ENCODE measurements around the gene MEGF11.

MEGF11 gene

DNA sequence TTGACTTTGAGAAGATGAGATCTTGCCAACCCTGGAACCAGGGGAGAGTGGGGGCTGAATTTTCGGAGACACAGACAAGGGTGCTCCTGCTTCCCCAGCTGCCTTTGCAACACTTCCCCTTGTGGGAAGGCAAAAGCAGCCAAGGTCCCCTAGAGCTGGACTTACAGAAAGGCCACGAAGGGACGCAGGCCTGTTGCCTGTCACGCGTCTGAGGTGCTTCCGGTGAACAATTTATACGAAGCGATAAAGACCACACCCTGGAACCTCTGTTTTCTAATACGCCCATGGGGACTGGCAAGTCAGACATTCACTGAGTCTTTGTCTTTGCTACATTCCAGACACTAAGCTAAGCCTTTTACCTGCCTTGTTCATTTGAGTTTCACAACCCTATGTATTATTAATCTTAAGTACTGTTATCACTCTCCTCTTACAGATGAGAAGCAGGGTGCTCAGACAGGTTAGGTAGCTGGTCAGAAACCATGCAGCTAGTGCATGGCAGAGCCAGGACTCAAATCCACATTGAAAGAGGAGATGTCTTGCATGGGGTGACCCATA, 13.2 kb downstream of the MEGF11 start:
- Histone ChIP-seq H3K9me3 (ENCODE audit: low read depth, low read length) (no peaks in the 10 kb centered on the region), H3K36me3 (ENCODE audit: insufficient read depth, low read length) (no peaks in the 10 kb centered on the region), H3K4me3 (no peak overlapping the region), H3K27ac (no peak overlapping the region), H3K9ac (ENCODE audit: insufficient read length) (no peak overlapping the region)
- TF ChIP-seq FOXP2 (optimal IDR thresholded peaks at IDR 0.05; ENCODE audit: control extremely low read depth, extremely low read length, insufficient read depth) (no peak), POLR2AphosphoS5 (IDR thresholded peaks at IDR 0.05; ENCODE audit: borderline replicate concordance, low read depth, low read length) (no peak), EZH2 (IDR thresholded peaks at IDR 0.05) (no peak)
- no peak for DNase-seq (ENCODE audit: low read depth, low spot score)

DNA sequence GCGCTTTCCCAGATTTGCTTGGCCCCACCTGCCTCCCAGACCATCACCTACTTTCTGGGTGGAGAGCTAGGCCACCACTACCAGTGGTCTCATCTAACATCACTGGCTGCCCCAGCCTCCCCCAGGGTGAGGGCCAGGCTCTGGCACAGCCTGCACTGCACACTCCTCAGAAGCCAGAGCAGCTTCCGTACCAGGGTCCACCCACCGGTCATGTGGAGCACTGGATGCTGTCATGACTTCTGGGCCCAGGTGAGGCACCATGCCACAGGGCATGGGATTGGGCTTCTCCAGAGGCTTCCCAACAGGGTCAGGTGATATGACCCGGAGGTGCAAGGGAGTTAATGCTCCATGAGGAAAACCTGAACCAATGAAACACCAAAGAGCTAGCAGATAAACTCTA, 14.0 kb downstream of the MEGF11 start:
- H3K4me3 ChIP-seq: no peak overlapping the region
- DNase-seq (ENCODE audit: low read depth, low spot score): no peak
- H3K36me3 ChIP-seq (ENCODE audit: insufficient read depth, low read length): no peaks in the 10 kb centered on the region
- no peak for TF ChIP-seq POLR2AphosphoS5 (IDR thresholded peaks at IDR 0.05; ENCODE audit: borderline replicate concordance, low read depth, low read length)
- TF ChIP-seq FOXP2 (optimal IDR thresholded peaks at IDR 0.05; ENCODE audit: control extremely low read depth, extremely low read length, insufficient read depth): no peak
- TF ChIP-seq EZH2 (IDR thresholded peaks at IDR 0.05): no peak
- H3K9me3 ChIP-seq (ENCODE audit: low read depth, low read length): no peaks in the 10 kb centered on the region
- H3K9ac ChIP-seq (ENCODE audit: insufficient read length): no peak overlapping the region
- H3K27ac ChIP-seq: no peak overlapping the region

DNA sequence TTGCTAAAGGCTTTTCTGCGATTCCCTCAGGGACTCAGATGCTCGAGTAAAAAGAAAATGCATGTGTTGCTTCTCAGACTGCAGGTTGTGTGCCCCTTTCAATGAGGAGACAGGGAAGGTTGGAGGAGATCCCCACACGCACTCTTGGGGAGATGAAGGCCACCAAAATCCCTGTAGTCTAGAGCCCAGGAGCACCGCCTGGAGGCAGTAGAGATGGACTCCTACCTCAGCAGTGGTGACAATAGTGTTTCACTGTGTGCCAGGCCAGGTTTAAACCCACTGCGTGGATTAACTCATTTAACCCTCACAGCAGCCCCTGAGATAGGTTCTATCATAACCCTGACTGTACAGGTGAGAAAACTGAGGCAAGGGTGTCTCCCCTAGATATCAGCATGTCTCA, 15.2 kb downstream of the MEGF11 start:
- Histone ChIP-seq H3K9me3 (ENCODE audit: low read depth, low read length) (no peaks in the 10 kb centered on the region), H3K36me3 (ENCODE audit: insufficient read depth, low read length) (no peaks in the 10 kb centered on the region), H3K4me3 (no peak overlapping the region), H3K27ac (no peak overlapping the region), H3K9ac (ENCODE audit: insufficient read length) (no peak overlapping the region)
- DNase-seq (ENCODE audit: low read depth, low spot score): no peak
- TF ChIP-seq POLR2AphosphoS5 (IDR thresholded peaks at IDR 0.05; ENCODE audit: borderline replicate concordance, low read depth, low read length): no peak

DNA sequence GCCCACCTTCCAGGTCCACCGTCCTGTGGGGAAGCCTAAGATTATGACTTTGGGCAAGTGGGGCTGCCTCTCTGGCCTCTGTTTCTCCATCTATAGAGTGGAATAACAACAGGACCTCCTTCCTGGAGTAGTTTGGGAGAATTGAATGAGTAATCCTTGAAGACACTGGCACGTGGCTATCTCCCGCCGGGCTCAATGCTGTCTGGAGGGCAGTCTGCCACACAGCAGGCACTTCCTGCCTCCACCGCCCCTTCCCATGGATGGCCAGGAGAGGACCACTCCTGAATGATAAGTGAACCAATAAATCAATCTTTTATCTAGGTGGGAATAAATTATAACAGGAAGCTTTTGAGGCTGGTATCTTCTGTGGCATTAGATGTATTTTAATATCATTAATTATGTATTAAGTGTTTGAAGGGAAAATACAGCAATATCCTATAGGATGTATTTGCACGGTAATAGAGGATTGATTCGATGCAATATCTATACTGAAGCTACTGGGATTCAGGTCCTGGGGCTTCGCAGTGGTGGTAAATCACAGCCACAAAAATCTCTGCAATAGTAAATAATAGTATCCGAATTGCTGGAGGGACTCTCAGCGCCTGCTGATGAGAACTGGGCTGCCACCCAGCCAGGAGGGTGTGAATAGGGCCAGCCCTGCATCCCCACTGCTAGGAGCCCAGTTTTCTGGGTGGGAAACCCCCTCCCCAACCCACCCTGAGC, 15.9 kb downstream of the MEGF11 start:
- H3K4me3 ChIP-seq: no peak overlapping the region
- no peak overlapping the region for H3K27ac ChIP-seq
- TF ChIP-seq EZH2 (IDR thresholded peaks at IDR 0.05) (no peak), POLR2AphosphoS5 (IDR thresholded peaks at IDR 0.05; ENCODE audit: borderline replicate concordance, low read depth, low read length) (no peak), FOXP2 (optimal IDR thresholded peaks at IDR 0.05; ENCODE audit: control extremely low read depth, extremely low read length, insufficient read depth) (no peak)
- no peaks in the 10 kb centered on the region for H3K36me3 ChIP-seq (ENCODE audit: insufficient read depth, low read length)
- H3K9me3 ChIP-seq (ENCODE audit: low read depth, low read length): no peaks in the 10 kb centered on the region
- no peak for DNase-seq (ENCODE audit: low read depth, low spot score)
- H3K9ac ChIP-seq (ENCODE audit: insufficient read length): no peak overlapping the region

DNA sequence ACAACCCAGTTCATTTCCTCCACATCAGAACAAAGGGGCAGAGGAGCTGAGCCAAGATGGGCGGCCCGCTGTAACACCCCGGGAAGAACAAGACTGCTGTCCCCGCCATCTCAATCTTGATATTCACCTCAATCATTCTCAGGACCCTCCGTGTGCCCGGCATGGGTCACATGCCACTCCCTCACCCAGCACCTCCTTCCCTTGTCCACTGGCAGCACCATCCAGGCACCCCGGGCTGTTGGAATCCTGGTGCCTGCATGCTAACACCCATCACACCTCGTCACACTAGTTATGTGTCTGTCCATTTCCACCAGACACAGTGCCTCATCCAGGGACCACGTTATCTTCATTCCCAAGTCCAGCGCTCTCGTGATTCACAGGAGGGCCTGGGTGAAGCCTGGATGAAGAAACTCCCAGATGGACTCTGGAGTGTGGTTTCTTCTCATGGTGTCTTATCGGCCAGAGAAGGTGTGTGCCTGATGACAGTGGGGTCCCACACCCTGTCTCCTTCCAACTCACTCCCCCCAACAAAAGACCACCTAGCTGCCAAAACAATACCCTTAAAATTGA, 16.7 kb downstream of the MEGF11 start:
- no peaks in the 10 kb centered on the region for H3K9me3 ChIP-seq (ENCODE audit: low read depth, low read length)
- DNase-seq (ENCODE audit: low read depth, low spot score): no peak
- TF ChIP-seq EZH2 (IDR thresholded peaks at IDR 0.05) (no peak), POLR2AphosphoS5 (IDR thresholded peaks at IDR 0.05; ENCODE audit: borderline replicate concordance, low read depth, low read length) (no peak), FOXP2 (optimal IDR thresholded peaks at IDR 0.05; ENCODE audit: control extremely low read depth, extremely low read length, insufficient read depth) (no peak)
- H3K9ac ChIP-seq (ENCODE audit: insufficient read length): no peak overlapping the region
- no peak overlapping the region for H3K4me3 ChIP-seq
- H3K36me3 ChIP-seq (ENCODE audit: insufficient read depth, low read length): no peaks in the 10 kb centered on the region
- H3K27ac ChIP-seq: no peak overlapping the region

DNA sequence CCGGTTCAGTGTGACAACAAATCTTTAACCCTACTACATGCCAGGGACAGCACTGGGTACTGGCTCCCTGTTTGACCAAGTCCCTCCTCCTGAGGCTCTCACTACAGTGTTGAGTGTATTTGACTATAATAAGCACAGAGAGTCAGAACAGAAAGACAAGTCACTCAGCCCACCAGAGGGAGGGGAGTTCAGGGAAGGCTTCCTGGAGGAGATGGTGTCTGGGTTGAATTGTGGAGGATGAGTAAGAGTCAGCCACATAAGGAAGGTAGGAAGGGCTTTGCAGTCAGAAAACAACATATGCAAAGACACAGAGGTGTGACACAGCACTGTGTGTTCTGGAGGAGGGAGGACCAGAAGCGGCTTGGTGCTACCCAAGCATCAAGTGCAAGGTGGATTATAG, 17.7 kb downstream of the MEGF11 start:
- DNase-seq (ENCODE audit: low read depth, low spot score): no peak
- TF ChIP-seq POLR2AphosphoS5 (IDR thresholded peaks at IDR 0.05; ENCODE audit: borderline replicate concordance, low read depth, low read length) (no peak), EZH2 (IDR thresholded peaks at IDR 0.05) (no peak), FOXP2 (optimal IDR thresholded peaks at IDR 0.05; ENCODE audit: control extremely low read depth, extremely low read length, insufficient read depth) (no peak)
- Histone ChIP-seq H3K9ac (ENCODE audit: insufficient read length) (no peak overlapping the region), H3K4me3 (no peak overlapping the region), H3K27ac (no peak overlapping the region), H3K36me3 (ENCODE audit: insufficient read depth, low read length) (no peaks in the 10 kb centered on the region), H3K9me3 (ENCODE audit: low read depth, low read length) (no peaks in the 10 kb centered on the region)

DNA sequence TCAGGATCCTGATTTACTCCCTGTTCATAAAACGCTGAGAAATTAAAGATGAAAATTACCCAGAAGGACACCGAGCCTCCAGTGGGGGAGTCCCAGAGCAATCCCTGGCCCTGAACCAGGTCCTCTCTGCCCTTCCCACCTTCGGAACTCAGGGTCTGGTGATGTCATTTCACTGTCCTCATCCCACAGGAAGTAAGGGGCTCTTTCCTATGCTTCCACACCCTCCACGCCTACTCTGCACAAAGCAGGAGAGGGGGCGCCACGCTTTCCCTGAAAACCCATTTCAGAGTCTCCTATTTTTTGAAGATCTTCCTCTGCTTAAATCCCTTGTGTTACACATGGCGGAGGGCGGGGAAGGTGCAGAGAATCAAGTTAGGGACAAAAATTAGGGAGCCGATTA, 18.8 kb downstream of the MEGF11 start:
- no peak overlapping the region for H3K9ac ChIP-seq (ENCODE audit: insufficient read length)
- TF ChIP-seq POLR2AphosphoS5 (IDR thresholded peaks at IDR 0.05; ENCODE audit: borderline replicate concordance, low read depth, low read length) (no peak), EZH2 (IDR thresholded peaks at IDR 0.05) (no peak), FOXP2 (optimal IDR thresholded peaks at IDR 0.05; ENCODE audit: control extremely low read depth, extremely low read length, insufficient read depth) (no peak)
- no peak for DNase-seq (ENCODE audit: low read depth, low spot score)
- H3K27ac ChIP-seq: no peak overlapping the region
- H3K9me3 ChIP-seq (ENCODE audit: low read depth, low read length): no peaks in the 10 kb centered on the region
- no peaks in the 10 kb centered on the region for H3K36me3 ChIP-seq (ENCODE audit: insufficient read depth, low read length)
- no peak overlapping the region for H3K4me3 ChIP-seq

DNA sequence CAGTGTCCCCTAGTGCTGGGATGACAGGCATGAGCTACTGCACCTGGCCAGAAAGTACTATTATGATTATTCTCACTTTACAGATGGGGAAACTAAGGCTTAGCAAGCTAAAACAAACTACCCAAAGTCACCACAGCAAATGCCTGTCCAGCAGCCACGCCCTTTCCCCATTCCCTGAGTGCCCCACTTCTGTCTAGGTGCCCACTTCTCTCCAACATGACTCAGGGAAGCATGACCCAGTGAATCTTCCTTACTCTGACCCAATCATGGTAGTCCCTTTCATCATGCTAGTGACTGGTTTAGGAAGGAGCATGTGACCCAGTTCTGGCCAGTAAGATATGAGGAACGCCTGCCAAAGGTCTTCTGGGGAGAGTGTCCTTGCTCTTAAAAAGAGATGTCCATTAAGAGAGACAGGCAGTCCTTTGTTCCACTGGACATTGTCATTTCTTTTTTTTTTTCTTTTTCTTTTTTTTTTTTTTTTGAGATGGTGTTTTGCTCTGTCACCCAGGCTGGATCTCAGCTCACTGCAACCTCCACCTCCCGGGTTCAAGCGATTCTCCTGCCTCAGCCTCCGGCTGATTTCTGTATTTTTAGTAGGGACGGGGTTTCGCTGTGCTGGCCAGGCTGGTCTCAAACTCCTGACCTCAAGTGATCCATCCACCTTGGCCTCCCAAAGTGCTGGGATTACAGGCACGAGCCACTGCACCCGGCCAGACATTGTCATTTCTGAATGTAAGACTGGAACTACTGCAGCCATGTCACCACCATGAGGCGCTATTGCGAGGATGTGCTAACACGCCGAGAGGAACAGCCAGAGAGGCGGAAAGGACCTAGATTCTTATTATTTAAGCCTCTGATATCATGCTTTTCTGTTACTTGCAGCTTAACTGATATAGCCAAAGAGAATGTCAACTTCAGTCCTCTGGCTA, 19.8 kb downstream of the MEGF11 start:
- Histone ChIP-seq H3K27ac (no peak overlapping the region), H3K36me3 (ENCODE audit: insufficient read depth, low read length) (no peaks in the 10 kb centered on the region), H3K9me3 (ENCODE audit: low read depth, low read length) (no peaks in the 10 kb centered on the region), H3K4me3 (no peak overlapping the region), H3K9ac (ENCODE audit: insufficient read length) (no peak overlapping the region)
- DNase-seq (ENCODE audit: low read depth, low spot score): no peak
- TF ChIP-seq EZH2 (IDR thresholded peaks at IDR 0.05) (no peak), POLR2AphosphoS5 (IDR thresholded peaks at IDR 0.05; ENCODE audit: borderline replicate concordance, low read depth, low read length) (no peak), FOXP2 (optimal IDR thresholded peaks at IDR 0.05; ENCODE audit: control extremely low read depth, extremely low read length, insufficient read depth) (no peak)
